Stimulated activated CD4-positive, alpha-beta T cell treated with anti-CD3 and anti-CD28 coated beads, Interleukin-15, amount 100 ng/mL, for 48 hours (primary cell): ENCODE measurements around the gene ADAP1.
"Not testable (repeated sequence)": the region's sequence is repeated elsewhere in the genome, so short reads cannot be mapped to it uniquely, and the experiment has no call there.

Experiments
- DNase-seq, 2 donors: peaks; one replicate each; pipeline ENCODE4 v3.0.0-alpha.2; 2020; ENCODE audit warnings: low read depth in 2 of 2

ADAP1 gene

DNA sequence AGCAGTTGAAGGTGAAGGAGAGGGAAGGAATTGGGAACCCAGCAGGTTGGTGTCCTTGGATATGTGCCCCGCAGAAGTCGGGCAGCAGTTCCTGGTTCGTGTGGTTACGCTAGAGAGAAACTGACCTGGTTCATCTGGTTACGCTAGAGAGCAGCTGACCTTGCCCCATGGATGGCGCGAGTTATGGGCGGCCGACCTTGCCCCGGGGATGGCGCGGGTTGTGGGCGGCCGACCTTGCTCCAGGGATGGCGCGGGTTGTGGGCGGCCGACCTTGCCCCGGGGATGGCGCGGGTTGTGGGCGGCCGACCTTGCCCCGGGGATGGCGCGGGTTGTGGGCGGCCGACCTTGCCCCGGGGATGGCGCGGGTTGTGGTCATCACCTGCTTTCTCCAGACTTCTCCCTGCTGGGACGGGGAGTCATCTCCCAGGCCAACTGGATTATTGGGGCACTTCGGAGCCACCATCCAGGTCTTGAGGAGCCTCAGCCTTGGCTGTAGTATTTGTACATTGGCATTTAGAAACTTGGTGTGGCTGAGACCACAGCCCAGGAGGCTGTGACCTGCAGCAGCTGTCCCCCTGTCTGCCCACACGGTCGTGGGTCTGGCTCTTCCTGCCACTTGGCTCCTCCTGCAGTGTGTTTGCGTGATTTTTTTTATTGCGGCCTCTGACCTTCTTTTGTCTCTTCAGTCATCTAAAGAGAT lies 72.0 kb downstream of the ADAP1 start:
- no peak for DNase-seq

DNA sequence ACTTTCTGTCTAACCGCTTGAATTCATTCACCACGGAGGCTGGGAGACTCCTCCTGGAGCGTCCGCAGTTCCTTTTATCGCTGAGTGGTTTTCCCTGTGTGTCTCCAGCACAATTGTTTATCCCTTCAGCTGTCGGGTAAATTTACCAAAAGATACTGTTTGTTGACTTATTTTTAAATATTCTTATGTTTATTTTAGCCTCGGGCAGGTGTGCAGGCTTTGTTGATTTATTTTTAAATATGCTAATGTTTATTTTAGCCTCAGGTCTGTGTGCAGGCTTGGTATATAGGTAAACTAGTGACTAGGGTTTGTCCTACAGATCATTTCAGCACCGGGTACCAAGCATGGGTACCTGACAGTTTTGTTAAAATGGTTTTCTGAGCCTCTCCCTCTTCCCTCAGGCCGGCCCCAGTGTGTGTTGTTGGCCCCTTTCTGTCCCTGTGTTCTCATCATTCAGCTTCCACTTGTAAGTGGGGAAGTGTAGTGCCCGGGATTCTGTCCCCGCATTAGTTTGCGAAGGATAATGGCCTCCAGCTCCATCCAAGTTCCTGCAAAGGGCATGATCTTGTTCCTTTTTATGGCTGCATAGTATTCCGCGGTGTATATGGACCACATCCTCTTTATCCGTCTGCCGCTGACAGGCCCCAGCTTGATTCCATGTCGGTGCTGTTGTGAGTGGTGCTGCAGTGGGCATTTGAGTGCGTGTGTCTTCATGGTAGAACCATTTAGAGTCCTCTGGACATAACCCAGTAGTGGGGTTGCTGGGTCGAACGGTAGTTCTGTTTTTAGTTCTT lies 72.8 kb downstream of the ADAP1 start:
- DNase-seq, result no peak

DNA sequence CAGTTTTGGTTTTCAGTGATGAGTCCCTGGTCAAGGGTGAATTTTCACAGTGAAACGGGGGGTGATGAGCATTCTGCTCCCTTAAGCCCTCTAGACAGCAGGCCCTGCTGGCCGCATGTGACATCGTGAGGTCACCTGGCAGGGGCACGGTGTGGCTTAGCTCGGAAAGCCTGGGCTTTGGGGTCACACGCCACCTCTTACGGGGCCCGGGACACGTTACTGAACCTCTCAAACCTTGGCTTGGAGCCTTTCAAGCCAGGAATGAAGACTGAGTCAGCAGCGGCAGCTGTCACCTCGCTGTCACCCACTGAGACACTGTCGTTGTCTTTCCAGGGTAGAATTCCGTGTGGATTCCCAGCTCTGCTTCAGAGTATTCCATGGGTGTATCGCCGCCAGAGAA lies 74.0 kb downstream of the ADAP1 start:
- DNase-seq, result no peak

DNA sequence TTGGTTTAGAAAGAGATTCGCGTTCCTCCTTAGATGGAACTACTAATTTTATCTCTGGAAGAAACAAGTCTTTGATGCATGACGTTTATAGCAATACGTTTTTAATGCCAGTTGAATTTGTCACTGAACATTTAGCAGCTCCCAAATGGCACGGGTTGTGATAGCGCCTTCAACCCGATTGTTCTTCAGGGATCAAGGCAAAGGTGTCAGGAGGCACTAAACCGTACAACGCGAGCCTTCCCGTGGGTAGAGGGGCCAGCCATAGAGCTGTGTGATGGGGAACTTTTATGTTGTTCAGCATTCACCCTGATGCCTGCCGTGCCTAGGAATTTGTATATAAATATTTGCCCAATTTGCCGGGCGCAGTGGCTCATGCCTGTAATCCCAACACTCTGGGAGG lies 74.8 kb downstream of the ADAP1 start:
- DNase-seq, result no peak

DNA sequence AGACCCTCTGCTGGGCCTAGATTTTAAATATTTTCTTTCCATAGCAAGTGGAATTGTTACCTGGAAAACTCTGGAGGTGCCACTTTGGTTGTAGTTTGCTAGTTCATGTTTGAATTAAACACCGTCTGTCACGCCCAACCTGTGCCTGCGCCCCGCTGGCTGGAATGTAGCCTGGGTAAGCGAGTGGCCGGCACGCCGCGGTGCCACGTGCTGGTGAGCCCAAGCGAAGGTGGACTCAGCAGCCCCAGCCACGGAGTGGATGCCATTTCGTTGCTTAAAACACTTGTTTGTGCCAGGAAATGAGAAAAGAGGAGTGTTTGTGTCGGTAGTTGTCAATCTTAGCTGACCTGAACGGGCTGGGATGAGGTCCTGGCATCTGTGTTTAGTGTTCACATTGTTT lies 75.4 kb downstream of the ADAP1 start:
- DNase-seq, result no peak

DNA sequence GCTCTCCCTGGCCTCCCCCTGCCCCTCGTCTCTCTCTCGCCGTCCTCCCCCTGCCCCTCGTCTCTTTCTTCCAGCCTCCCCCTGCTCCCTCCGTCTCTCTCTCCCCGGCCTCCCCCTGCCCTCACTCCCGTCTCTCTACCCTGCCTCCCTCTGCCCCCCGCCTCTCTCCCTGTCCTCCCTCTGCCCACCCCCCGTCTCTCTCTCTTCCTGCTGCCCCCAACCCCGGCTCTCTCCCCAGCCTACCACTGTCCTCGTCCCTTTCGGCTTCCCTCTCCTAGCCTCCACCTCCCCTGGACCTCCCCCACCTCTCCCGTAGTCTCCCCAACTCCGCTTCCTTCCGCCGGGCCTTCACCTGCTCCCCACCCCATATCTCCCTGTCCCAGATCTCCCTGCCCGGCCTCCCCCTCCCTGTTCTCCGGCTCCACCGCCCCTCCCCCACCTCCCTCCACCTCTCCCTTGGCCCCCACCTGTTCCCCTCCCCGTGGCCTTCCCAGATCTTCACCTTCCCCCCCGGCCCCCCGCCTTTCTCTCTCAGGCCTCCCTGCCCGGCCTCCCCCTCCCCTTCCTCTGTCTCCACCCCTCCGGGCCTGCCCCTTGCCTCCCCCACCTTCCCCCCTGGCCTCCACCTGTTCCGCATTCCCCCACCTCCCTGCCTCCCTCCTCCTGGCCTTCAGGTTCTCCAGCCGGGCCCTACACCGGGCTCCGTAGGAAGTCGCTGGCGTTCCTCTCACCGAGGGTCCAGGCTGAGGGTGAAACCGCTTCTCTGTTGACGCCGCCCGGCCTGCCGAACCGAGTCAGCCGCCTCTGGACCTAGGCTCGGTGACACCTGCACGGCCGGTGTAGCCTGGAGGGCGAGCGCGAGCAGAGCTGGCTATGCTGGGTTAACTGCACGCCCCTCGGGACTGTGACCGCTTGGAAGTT lies 76.9 kb downstream of the ADAP1 start:
- DNase-seq, result no peak

DNA sequence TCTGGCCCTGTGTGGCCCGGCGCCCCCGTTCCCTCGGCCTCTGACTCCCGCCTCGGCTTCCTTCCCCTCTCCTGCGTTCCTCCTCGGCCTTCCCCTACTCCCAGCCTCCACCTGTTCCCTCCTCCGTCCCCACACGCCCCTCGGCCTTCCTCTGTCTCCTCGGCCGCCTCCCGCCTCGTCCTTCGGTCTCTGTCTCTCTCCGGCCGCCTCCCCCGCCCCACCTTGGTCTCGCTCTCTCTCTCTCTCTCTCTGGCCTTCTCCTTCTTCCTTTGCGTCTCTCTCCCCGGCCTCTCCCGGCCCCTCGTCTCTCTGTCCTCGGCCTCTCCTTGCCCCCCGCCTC lies 77.5 kb downstream of the ADAP1 start:
- DNase-seq, result no peak

DNA sequence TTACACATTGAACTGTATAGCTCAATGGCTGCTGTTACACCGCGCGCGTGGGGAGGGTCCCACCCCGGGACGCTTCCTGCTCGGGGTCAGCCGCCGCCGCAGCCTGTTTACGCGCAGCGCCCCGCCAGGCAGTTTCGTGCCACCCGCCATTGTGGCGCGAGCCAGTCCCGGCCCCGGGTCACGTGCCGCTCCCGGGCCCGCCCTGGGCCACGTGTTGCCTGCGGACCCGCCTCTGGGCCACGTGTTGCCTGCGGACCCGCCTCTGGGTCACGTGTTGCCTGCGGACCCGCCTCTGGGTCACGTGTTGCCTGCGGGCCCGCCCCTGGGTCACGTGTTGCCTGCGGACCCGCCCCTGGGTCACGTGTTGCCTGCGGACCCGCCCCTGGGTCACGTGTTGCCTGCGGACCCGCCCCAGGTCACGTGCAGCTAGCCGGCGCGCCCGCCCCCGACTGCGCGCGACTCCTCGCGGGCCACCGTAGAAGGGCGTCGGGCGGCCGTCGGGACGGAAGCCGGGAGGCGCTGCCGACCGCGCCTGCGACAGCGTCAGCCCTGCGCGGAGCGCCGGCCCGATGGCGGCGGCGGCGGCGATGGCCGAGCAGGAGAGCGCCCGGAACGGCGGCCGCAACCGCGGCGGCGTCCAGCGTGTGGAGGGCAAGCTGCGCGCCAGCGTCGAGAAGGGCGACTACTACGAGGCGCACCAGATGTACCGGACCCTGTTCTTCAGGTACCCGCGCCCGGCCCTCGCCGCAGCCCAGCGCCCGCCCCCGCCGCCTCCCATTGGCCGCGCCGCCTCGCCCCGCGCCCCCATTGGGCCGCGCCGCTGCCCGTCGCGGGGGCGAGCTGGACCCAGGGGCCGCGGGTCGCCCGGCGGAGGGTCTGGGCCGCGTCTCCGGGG lies 78.2 kb downstream of the ADAP1 start, which contains the start of gene GET4:
GET4 (plus strand) TSS at position 478 of the 895 bp plus-strand sequence; CDS start at position 570, 92 bp downstream.
- DNase-seq, result peak; percentile 90 to 97

DNA sequence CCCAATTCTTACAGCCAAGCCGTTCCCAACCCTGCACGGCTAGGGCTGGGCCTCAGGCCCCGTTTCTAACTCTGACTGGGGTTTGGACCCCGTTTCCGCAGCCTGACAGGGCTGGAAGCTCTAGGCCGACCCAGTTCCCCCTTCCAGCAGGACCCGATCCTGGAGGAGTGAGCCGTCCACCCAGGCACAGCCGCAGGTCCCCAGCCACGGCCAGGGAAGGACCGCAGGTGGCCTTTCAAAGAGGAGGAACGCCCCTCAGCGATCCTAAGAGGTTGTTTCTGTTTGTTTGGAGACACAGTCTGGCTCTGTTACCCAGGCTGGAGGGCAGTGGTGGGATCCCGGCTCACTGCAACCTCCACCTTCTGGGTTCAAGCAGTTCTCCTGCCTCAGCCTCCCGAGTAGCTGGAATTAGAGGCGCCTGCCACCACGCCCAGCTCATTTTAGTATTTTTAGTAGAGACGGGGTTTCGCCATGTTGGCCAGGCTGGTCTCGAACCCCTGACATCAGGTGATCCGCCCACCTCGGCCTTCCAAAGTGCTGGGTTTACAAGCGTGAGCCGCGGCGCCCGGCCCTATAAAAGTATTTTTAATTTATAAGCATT lies 78.9 kb downstream of the ADAP1 start:
- no peak for DNase-seq

DNA sequence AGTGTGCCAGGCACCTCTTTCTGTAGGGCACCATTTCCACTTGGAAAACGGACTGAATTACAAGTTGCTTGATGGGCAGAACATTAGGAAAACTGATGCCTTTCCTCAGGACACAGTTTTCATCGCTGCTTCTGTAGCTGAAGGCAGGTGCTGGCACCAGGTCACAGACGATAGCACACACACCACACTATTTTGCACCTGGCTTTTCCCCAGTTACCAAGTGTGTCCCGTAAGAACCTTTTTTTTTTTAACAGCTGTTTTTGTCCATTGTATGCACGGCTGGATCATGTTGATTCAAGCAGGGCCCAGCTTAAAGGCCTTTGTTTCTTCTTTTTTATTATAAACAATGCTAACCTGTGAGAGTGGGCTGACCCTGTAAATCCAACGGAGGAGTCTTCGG lies 79.4 kb downstream of the ADAP1 start:
- DNase-seq, result no peak

DNA sequence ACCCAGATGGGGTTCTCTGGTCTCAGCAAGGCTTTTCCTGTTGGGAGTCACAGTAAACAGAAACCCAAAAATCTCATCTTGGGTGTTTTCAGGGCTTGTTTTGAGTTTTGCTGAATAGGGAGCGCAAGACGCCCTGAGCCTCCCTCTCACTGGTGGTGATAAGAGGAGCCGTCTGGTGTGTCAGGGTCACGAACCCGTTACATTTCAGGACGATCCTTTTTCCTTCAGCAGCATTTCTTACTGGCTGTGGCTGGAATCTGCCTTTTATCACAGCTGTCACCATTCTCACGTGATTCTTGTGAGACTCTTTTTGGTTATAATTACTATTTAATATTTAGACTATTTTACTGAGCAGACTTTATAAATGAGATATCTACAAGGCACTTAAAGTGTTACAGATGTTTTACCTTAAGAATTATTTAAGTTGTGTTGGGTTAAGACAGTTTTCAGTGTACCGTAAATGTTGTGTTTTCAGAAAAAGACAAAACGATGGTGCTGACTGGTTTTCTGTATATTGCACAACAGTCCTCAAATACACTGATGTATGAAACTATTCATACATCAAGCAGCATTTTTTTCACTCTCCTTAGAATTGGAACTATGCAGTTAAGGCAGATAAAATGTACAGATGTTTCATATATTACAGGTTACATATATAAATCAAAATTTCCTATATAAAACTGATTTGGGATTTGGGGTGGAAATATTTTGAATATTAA lies 80.3 kb downstream of the ADAP1 start:
- no peak for DNase-seq

DNA sequence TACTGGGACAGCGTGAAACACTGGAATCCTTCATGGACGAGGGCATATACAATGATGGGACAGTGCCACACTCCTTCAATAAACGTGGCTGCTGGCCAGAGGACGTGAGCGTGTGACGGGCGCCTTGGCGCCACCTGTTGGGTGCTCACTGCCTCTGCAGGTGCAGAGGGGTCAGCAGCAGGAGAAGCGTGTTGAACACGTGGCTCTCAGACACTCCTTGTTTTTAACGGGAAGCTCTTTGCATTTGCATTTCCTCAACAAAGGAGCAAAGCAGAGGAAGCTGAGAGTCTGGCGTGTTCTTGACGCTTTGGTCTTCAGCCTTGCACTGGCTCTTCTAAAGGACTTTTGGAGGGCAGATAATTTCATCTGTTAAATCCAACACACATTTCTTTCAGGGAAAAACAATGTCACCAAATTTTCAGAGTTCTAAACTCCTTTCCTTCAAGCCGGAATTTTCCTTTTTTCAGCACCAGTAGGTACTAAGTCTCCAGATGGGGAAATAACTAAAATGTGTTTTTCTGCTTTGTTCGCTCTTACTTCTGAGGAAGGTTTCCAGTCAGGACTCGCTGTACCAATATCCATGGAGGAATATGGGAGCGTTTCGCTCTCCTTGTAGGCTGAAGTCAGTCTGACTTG lies 81.0 kb downstream of the ADAP1 start:
- DNase-seq, result peak; percentile 47 to 72

DNA sequence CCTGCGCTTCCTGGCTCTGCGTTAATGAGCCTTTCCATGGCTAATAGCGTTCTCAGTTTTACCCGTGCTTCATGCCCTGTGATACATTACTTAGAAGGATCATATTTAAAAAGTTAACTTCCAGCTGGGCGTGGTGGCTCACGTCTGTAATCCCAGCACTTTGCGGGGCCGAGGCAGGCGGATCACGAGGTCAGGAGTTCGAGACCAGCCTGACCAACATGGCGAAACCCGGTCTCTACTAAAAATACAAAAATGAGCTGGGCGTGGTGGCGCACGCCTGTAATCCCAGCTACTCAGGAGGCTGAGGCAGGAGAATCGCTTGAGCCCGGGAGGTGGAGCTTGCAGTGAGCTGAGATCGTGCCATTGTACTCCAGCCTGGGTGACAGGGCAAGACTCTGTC lies 81.8 kb downstream of the ADAP1 start:
- DNase-seq, result not testable (repeated sequence)

DNA sequence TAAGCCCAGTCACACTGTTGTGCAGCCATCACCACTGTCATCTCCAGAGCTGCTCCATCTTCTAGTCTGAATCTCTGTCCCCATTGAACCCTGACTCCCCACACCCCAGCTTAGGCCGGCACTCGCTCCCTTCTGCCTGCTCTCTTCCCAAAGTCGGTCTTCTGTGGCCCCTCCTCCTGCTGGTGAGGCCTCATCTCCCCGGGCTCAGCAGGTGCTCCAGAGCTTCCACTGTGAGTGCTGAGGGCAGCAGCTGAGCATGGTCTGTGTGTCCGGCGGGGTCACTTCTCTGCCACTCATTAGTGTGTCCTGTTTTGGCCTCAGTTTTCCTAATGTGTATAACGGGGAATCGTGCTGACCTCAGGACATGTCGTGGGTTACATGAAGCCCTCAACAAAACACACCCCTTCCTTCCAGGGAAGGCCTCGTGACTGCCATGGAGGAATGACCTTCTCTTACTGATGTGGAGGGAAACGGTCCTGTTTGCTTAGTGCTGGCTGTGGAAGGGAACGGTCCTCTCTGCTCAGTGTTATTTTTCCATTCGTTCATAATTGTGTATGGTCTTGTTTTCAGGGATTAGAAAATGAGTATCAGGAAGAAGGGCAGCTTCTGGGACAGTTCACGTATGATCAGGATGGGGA lies 82.5 kb downstream of the ADAP1 start:
- DNase-seq, result no peak

DNA sequence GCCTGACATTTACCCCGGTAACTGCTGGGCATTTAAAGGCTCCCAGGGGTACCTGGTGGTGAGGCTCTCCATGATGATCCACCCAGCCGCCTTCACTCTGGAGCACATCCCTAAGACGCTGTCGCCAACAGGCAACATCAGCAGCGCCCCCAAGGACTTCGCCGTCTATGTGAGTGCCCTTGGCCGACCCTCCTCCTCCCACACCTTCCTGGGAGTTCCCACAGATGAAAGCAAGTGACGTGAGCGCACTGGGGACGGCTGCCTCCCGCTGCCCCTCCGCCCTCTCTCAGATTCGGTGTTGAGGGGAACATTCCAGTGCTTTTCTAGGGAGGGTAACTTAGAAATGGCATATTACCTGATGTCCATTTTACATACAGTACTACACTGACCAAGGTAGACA lies 85.1 kb downstream of the ADAP1 start:
- DNase-seq, result no peak

DNA sequence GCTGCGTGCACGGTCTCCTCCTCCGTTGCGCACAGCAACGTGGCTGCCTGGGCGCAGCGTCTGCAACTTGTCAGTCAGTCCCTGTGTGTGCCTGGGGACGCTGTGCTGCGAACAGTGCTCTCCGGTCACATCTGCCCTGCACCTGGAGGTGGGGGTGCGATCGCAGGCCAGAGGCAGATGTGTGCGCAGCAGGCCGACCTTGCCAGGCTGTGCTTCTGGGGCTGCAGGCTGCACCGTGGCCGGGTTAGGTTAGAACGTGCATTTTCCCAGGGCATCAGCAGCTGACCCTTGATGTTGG lies 86.3 kb downstream of the ADAP1 start:
- DNase-seq, result no peak

DNA sequence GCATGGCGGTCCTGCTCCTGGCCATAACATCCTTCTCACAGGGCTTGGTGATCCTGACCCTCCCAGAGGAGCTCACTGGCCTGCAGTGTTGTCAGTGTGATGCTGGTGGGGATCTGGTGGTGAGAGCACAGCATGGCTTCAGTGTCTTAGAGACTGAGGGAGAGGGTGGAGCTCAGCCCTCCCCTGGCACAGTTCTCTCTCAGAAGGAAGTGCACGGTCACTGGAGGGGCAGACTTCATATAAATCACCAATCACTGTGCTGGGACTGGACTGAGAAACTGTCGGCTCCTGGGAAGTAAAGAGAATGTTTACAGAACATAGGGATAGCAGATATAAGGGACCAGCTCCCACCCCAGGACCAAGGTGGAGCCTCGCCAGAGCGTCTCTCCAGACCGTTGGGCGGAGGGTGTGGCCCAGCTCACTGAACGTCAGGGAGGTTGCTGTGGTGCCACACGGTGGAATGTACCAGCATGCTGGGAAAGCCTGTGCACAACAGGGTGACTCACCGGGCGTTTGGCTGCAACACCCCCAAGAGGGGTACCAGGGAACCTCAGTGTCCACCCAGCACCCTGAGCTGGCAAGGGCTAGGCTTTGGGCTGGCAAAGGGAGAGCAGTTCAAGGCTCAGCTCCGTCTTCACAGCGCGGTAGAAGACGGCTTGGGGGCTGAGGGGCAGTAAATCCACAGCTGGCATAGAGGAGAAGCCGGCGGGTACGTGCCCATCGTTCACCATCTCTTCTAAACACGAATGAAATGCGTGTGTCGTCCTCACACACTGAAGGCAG lies 86.9 kb downstream of the ADAP1 start:
- no peak for DNase-seq

DNA sequence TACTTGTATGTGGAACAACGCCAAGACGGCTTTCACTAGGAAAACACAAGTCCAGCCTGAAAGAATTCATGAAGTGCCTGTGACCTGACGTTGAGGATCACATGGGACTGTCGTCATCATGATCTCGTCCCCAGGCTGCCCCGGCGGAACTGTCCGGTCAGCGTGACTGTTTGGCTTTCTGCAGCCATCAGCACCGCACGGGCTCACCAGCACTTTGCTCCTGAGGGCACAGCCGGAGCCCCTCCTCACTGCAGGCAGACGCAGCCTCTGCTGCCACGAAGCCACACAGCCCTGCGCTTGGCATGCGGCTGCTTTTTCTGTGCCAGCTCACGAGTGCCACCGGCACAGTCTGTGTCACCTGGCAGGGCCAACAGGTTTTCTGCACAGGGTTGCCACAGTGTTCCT lies 87.5 kb downstream of the ADAP1 start:
- no peak for DNase-seq

DNA sequence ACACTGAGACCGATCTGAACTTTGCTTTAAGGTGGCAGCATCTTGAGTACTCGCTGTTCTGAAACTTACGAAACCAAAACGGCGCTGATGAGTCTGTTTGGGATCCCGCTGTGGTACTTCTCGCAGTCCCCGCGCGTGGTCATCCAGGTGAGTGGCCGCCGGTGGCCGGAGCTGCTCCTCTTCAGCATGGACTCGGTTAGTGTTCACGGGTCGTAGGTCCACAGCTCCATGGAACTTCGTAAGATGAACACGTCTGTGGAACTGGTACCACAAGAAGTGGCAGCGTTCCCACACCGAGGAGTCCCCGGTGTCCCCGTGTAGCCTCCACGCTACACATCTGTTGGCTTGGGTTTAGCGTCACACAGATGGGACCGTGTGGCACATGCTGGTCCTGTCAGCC lies 88.6 kb downstream of the ADAP1 start:
- no peak for DNase-seq
